Measurements from ENCODE around the gene TBRG1.
A peak's percentile ranks its signal among the peaks of the same experiment; 100 is the strongest.

TBRG1 gene

GRCh38 chr11:124663861-124664260 is 41.2 kb downstream of the TBRG1 start:
- no peak for DNase-seq

GRCh38 chr11:124667601-124668000 is 44.9 kb downstream of the TBRG1 start:
- no peak for DNase-seq

DNA sequence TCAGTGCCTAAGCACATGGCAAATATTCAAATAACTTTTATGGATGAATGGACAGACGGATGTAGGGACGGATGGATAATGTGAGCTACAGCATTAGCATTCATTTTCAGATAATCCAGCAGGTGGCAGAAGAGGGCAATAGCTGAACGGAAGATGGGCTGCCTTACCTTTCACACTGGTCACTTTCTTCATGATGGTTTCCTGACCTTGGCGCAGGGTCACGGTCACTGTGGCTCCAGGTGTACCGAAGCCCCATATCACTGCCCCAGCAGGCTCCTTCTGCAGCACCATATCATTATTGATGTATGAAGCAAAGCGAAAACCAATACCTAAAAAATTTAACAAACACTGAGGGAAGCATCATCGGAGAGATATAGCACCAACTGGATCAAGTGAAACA is 46.5 kb downstream of the TBRG1 start:
- DNase-seq = no peak

GRCh38 chr11:124670732-124671131 is 48.1 kb downstream of the TBRG1 start:
- no peak for DNase-seq

DNA sequence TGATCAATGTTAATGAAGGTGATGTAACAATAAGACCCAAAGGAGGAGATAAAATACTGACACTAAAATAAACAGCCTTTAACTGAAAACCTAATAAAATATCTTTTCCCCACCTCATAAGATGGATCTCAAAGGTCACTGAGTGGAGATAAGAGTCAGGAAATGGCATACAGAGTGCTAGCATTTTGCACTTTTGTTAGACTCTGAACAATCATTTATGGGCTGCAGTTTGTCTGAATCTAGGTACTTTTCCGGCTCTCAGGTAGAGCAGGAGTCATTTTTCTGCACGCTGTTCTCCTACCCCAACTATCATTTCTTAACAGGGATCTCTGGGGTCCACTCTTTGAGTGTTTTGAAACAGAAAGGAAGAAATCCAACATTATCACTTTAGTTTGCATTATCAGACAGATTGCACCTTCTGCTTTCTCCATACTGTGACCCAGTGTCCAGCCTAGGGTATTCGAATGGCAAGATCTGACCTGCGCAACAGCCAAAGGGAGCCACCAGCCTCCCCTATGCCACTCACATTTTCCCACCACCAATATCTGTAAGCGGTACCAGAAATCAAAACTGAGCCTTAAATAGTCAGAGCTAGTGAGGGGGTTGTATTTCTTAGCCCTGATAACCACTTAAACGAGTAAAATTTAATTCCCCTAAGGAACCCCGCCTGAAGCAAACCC is 50.0 kb downstream of the TBRG1 start:
- DNase-seq = no peak

GRCh38 chr11:124673333-124674167 is 50.9 kb downstream of the TBRG1 start, which contains the start of the genes SIAE and SPA17:
TSS of gene SIAE (minus strand) at chr11:124673739. CDS start at chr11:124673708, 31 bp downstream.
TSS of gene SPA17 (plus strand) at chr11:124673904. CDS start at chr11:124675265, 1,361 bp downstream.
- peak; percentile 91 for DNase-seq

DNA sequence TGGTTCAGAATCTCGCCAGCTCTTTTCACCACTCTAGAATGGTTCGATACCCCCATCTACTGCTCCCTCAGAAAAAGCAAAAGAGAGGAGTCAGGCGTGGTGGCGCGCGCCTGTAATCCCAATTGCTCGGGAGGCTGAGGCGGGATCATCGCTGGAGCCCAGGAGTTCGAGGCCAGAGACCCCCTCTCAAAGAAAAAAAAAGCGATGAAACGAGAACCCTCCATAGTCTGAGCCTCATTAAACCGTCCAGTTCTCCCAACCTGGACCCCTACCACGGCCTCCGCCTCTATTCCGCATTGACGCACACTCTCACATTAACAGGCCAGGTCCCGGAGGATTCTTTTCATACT is 51.5 kb downstream of the TBRG1 start:
- no peak for DNase-seq

GRCh38 chr11:124674571-124674970 is 51.9 kb downstream of the TBRG1 start:
- no peak for DNase-seq

DNA sequence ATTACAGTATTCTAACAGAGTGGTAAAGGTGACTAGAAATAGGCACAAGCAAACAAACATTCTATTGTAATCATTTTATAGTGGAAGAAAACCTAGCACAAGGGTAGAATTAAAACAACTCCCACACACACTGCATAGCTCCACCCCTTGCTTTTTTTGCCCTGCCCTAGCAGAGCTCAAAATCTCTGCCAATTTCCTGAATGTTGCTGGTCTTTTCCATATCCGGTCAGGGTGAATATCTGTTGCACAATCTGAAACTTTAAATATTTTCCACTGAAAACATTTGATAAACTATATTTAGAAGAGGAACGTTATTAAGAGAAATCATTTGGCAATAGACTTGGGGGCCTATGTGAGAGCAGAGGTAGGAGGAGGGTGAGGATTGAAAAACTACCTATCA is 53.7 kb downstream of the TBRG1 start:
- no peak for DNase-seq

GRCh38 chr11:124678416-124678815 is 55.8 kb downstream of the TBRG1 start:
- no peak for DNase-seq

GRCh38 chr11:124681421-124681820 is 58.8 kb downstream of the TBRG1 start:
- no peak for DNase-seq

- no peak for DNase-seq
These were observed 59.8 kb downstream of the TBRG1 start for GRCh38 chr11:124682443-124682842.

All from DMS79 (cell line).